Adrenal gland (tissue), 12 donors: ENCODE measurements around the gene FRS2. TPM values are rescaled to one million over a fixed set of nuclear protein-coding genes. Genes with fewer than 3 reads are reported as not detected.

Source experiments
- DNase-seq, 7 donors: peaks; one replicate each; pipeline ENCODE4 v3.0.0-alpha.2; 2019 to 2020
- H3K27ac ChIP-seq, 5 donors: fragments of 200-600 bp; sonication (generic) in 4 of 5; 1 replicate in 3 of 5; 2 replicates in 2 of 5; pipeline versions ENCODE4 v1.5.1 to v1.8.0; 2016 to 2020; ENCODE audit warnings: mild to moderate bottlenecking in 1 of 5
- H3K27me3 ChIP-seq: fragments of 200-600 bp; 2 replicates; pipeline ENCODE4 v1.8.0; 2021
- H3K36me3 ChIP-seq, 2 donors: fragments of 200-600 bp; replicated peaks in 1 of 2; 1 replicate in 1 of 2; 2 replicates in 1 of 2; pipeline versions ENCODE4 v1.5.1 to v1.8.0; 2018 to 2022
- H3K4me1 ChIP-seq, 2 donors: fragments of 200-600 bp; replicated peaks in 1 of 2; 1 replicate in 1 of 2; 2 replicates in 1 of 2; pipeline versions ENCODE4 v1.5.1 to v1.8.0; 2018 to 2021
- H3K4me3 ChIP-seq, 4 donors: fragments of 200-600 bp; sonication (generic) in 3 of 4; one replicate each; pipeline ENCODE4 v1.5.1; 2016 to 2018
- H3K9me3 ChIP-seq, 3 donors: fragments of 200-600 bp; sonication (generic) in 1 of 3; replicated peaks in 1 of 3; 1 replicate in 2 of 3; 2 replicates in 1 of 3; pipeline versions ENCODE4 v1.5.1 to v1.8.0; 2016 to 2021
- CTCF ChIP-seq, 6 experiments: fragments of 450-650 bp in 4 of 6; fragments of 200-600 bp in 2 of 6; sonication (generic) in 1 of 6; IDR thresholded peaks; 1 replicate in 5 of 6; 2 replicates in 1 of 6; pipeline versions ENCODE4 v1.5.1 to v1.8.0; 2016 to 2021; ENCODE audit warnings: antibody characterized with exemption in 6 of 6, mild to moderate bottlenecking in 2 of 6, moderate library complexity in 1 of 6
- POLR2A ChIP-seq, 2 donors: fragments of 450-650 bp; IDR thresholded peaks; one replicate each; pipeline ENCODE4 v1.6.1; 2017; ENCODE audit warnings: antibody characterized with exemption in 2 of 2, mild to moderate bottlenecking in 2 of 2, moderate library complexity in 1 of 2
- WGBS, 4 donors: extraction: QIAGEN DNeasy Blood & Tissue Kit in 2 of 4; methylation state at CpG; one replicate each; pipeline versions ENCODE4 v1.1.5 to v1.1.7; 2013 to 2017; 5-methylcytosine and 5-hydroxymethylcytosine counted together
- intact Hi-C, 2 donors: fragments of 100-400 bp; cut with DNase I; formaldehyde crosslinking; loops; one replicate each; pipeline versions ENCODE4 v1.14.1 to v1.15.0; 2022 to 2023
- microRNA-seq, 3 donors: library from miRNA; unstranded; fragments of <30 nt; microRNA quantifications; one replicate each; pipeline ENCODE4, GENCODE V29; 2017 to 2020
- polyA plus RNA-seq, 3 donors: library from polyadenylated mRNA; stranded (reverse); fragments of 200-250 nt in 2 of 3; fragments of 350-450 nt in 1 of 3; fragmentation: Illumina TruSeq in 1 of 3; extraction: RNeasy Lipid Tissue Mini Kit (QIAGEN cat#74804) in 1 of 3; gene quantifications; one replicate each; pipeline ENCODE4 v1.2.3, GENCODE V29; 2013 to 2014
- small RNA-seq, 2 donors: library from RNA; depleted of rRNA; stranded (forward); fragments of <200 nt; gene quantifications; one replicate each; pipeline ENCODE3, GENCODE V24; 2016
- total RNA-seq, 9 donors: library from RNA; depleted of rRNA in 4 of 9; stranded (reverse); fragments of >200 nt in 4 of 9; fragments of 120-200 nt in 1 of 9; fragmentation: NEBNext Ultra II Directional in 1 of 9; extraction: Animal tissue kit (Norgen Biotek cat#: 25700) in 1 of 9; gene quantifications; one replicate each; pipeline versions ENCODE4 v1.1.0 to v1.2.4, GENCODE V29; 2013 to 2023
- donor health status: healthy with polysubstance abuse.
- donor health status: Bipolar disorder and iron deficiency.
- donor health status: DM: yes; HTN: yes; CAD: no.
- donor health status: DM: no; HTN: no; CAD: no.
- donor health status: DM: no; HTN: no; CAD: no.
- donor health status: DM: yes; HTN: yes; CAD: no.

The FRS2 gene
- total and polyA plus RNA-seq, 12 donors = 4.8 to 86.1 (median 45.1) TPM

GRCh38 chr12:69621551-69621950 lies 151.4 kb downstream of the FRS2 start:
- intact Hi-C loops = no loop called here
- H3K36me3 ChIP-seq = no peaks in the 10 kb centered on the region
- no peak for DNase-seq
- H3K27ac ChIP-seq = no peak overlapping the region
- H3K4me1 ChIP-seq = no peaks in the 10 kb centered on the region
- 69 to 83% (median 71%) methylated on average over 2 of the region's 2 CpGs for WGBS, 4 donors
- H3K27me3 ChIP-seq = no peaks in the 10 kb centered on the region
- no peaks in the 10 kb centered on the region for H3K9me3 ChIP-seq
- no peak overlapping the region for H3K4me3 ChIP-seq
- no peak for TF ChIP-seq CTCF (IDR thresholded peaks at IDR 0.05)
- no peak for TF ChIP-seq POLR2A (IDR thresholded peaks at IDR 0.05)

- TF ChIP-seq CTCF (IDR thresholded peaks at IDR 0.05) (no peak), POLR2A (IDR thresholded peaks at IDR 0.05) (no peak)
- peak; percentile 27 to 95 (median 43) for DNase-seq
Observed at GRCh38 chr12:69623970-69624369, 153.8 kb downstream of the FRS2 start.

GRCh38 chr12:69627501-69627900 lies 157.3 kb downstream of the FRS2 start:
- Histone ChIP-seq H3K27me3 (no peaks in the 10 kb centered on the region), H3K4me1 (no peaks in the 10 kb centered on the region), H3K9me3 (no peaks in the 10 kb centered on the region), H3K36me3 (no peaks in the 10 kb centered on the region), H3K4me3 (no peak overlapping the region), H3K27ac (no peak overlapping the region)
- intact Hi-C loops = no loop called here
- DNase-seq = no peak
- no peak for TF ChIP-seq POLR2A (IDR thresholded peaks at IDR 0.05)
- TF ChIP-seq CTCF (IDR thresholded peaks at IDR 0.05) = no peak
- whole genome bisulfite sequencing, 4 donors = 68 to 89% (median 77%) methylated on average over 8 of the region's 8 CpGs

More at GRCh38 chr12:69623970-69624369, 153.8 kb downstream of the FRS2 start:
- Histone ChIP-seq H3K4me3 (no peak overlapping the region), H3K36me3 (no peaks in the 10 kb centered on the region), H3K27ac (no peak overlapping the region), H3K9me3 (no peaks in the 10 kb centered on the region), H3K4me1 (no peaks in the 10 kb centered on the region), H3K27me3 (no peaks in the 10 kb centered on the region)
- intact Hi-C loops = no loop called here
- WGBS, 4 donors = 76 to 91% (median 89%) methylated on average over 7 to 13 of the region's 13 CpGs

Small RNAs within 50 kb of the gene (microRNA-seq; reads per million reads assigned to microRNA genes)
- gene MIR3913-1 (0 reads per million in 3 donors), gene MIR3913-2 (0 reads per million in 3 donors)

Small RNAs within 50 kb of the gene (small RNA-seq; reads per million reads assigned to genes)
- gene MIR3913-1 = 3.4 to 4.5 reads per million in 2 donors

Other genes with a start within 250 kb of the FRS2 start
- 10 to 100 TPM; 13.2 to 52.0 (median 44.8) TPM for gene CPSF6, start 230.8 kb upstream of the FRS2 start, total RNA-seq
- 10 to 100 TPM; 19.1 to 50.9 (median 32.3) TPM for gene CPSF6, start 230.8 kb upstream of the FRS2 start, polyA plus RNA-seq
- 10 to 100 TPM in 8 of 9 donors, 1 to 10 TPM in 1; 8.2 to 98.5 (median 36.6) TPM for gene LYZ, start 122.0 kb upstream of the FRS2 start, total RNA-seq
- gene LYZ, start 122.0 kb upstream of the FRS2 start, polyA plus RNA-seq = 10 to 100 TPM; 11.3 to 30.0 (median 25.6) TPM
- 10 to 100 TPM in 8 of 9 donors, 1 to 10 TPM in 1; 5.6 to 57.9 (median 25.7) TPM for gene YEATS4, start 110.6 kb upstream of the FRS2 start, total RNA-seq
- gene YEATS4, start 110.6 kb upstream of the FRS2 start, polyA plus RNA-seq = 10 to 100 TPM in 1 of 3 donors, 1 to 10 TPM in 2; 7.2 to 13.5 (median 9.3) TPM
- gene CCT2, start 115.1 kb downstream of the FRS2 start, total RNA-seq = 100 to 1,000 TPM in 8 of 9 donors, 10 to 100 TPM in 1; 88.2 to 290 (median 119) TPM
- 100 to 1,000 TPM in 2 of 3 donors, 10 to 100 TPM in 1; 83.5 to 233 (median 102) TPM for gene CCT2, start 115.1 kb downstream of the FRS2 start, polyA plus RNA-seq
- not detected for gene LRRC10, start 140.5 kb downstream of the FRS2 start, total RNA-seq
- gene LRRC10, start 140.5 kb downstream of the FRS2 start, polyA plus RNA-seq = not detected
- gene BEST3, start 228.9 kb downstream of the FRS2 start, total RNA-seq = 1 to 10 TPM in 8 of 9 donors, under 1 TPM in 1; 0.53 to 2.6 (median 1.3) TPM
- gene BEST3, start 228.9 kb downstream of the FRS2 start, polyA plus RNA-seq = 1 to 10 TPM in 1 of 3 donors, under 1 TPM in 2; 0.27 to 3.3 (median 0.64) TPM